Left kidney (tissue), 2 donors: ENCODE results near the gene TNNT2. TPM values are rescaled to one million over a fixed set of nuclear protein-coding genes. Genes with fewer than 3 reads are reported as not detected.

Experiments used
- DNase-seq: peaks from one replicate; pipeline ENCODE4 v3.0.0-alpha.2; 2013
- polyA plus RNA-seq: library from polyadenylated mRNA; unstranded; fragments of 120-200 nt; gene quantifications from one replicate; pipeline ENCODE4 v1.2.1, GENCODE V29; 2013; ENCODE audit not compliant: insufficient read length

Gene TNNT2
- polyA plus RNA-seq, 1 donor = 56.4 TPM

DNA sequence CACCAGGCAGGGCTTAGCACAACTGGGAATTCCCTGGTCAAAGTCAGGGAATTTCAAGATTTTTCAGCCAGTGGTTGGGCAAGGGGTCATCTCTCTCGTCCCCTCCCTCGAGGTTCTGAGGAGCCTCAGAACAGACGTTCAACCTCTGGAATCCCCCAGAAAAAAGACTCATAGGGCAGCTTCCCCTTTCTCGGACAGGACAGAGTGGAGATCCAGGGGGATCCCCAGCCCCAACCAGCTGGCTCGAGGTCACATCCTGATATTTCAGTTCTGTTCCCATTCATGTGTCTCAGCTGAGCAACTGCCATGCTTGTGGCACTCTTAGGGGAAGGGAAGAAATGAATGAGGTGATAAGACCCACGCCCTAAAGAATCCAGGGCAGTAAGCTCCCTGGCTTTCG lies 26.6 kb upstream of the TNNT2 start:
- DNase-seq = no peak

DNA sequence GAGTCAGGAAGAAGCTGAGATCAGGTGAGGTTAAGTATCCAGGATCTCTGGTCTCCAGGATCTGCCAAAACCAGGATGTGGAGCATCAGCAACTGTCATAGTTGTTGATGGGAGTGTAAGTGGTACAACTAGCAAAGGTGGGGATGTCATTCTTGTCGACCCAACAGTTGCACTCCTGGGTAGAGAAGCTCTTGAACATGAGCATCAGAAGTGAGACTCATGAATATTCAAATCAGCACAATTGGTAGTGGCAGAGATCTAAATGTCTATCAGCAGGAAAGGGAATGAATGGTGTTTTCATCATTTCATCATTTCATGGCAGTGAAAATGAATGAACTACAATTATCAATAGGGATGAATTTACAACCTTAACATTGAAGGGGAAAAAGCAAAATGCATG lies 25.9 kb upstream of the TNNT2 start:
- no peak for DNase-seq

- DNase-seq = no peak
Measured at GRCh38 chr1:201401700-201402099, 24.2 kb upstream of the TNNT2 start.

- no peak for DNase-seq
Measured at GRCh38 chr1:201400852-201401230, 23.4 kb upstream of the TNNT2 start.

DNA sequence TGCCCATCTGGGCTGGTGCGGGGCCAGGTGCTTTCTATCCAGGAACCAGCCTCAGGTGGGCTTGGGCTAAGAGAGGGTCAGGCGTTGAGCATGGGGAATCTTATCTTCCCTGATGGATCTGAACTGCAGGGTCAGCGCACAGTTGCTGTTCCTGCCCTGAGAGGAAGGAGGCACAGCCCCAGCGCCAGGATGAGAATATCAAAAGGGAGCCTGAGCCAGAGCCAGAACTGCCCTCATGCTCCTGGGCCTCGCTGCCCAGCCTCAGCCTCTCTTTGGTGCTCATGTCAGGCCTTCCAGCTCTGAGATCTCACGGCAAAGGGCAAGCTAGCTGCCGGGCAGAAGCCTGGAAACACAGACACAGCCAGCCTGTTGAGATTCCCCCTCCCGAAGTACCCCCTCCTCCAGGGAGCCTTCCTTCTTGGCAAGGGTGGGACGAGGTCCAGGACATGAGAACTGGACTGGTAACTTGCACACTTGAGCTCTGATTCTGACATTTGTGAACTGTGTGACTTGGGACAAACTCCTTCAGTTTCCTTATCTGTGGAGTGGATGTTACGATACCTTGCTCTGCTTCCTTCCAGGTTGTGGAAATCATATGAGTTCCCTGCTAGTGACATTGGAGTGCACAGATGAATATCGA lies 22.9 kb upstream of the TNNT2 start:
- no peak for DNase-seq

- DNase-seq = no peak
Measured at GRCh38 chr1:201399352-201400126, 22.1 kb upstream of the TNNT2 start.

- DNase-seq = no peak
Measured at GRCh38 chr1:201399018-201399351, 21.5 kb upstream of the TNNT2 start, which contains the start of gene LAD1. TSS of gene LAD1 (minus strand) at chr1:201399324. CDS start at chr1:201399306, 18 bp downstream.

DNA sequence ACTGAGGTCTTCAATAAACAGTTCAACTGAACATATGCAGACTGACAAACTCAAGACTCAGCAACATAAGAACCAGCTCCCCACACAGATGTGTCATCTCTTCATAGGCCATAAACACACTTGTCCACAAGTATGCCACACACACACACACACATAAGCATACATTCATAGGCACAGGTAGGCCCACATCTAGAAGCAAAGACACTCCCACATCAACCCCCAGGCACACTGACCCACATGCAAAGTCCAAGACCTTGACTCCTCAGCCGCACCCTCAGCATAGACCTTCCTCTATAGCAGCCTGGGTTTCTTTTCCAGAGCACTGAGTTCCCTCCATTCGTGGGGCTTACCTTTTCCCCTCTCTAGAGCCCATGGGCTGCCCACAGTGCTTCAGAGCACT lies 20.2 kb upstream of the TNNT2 start:
- DNase-seq = no peak

DNA sequence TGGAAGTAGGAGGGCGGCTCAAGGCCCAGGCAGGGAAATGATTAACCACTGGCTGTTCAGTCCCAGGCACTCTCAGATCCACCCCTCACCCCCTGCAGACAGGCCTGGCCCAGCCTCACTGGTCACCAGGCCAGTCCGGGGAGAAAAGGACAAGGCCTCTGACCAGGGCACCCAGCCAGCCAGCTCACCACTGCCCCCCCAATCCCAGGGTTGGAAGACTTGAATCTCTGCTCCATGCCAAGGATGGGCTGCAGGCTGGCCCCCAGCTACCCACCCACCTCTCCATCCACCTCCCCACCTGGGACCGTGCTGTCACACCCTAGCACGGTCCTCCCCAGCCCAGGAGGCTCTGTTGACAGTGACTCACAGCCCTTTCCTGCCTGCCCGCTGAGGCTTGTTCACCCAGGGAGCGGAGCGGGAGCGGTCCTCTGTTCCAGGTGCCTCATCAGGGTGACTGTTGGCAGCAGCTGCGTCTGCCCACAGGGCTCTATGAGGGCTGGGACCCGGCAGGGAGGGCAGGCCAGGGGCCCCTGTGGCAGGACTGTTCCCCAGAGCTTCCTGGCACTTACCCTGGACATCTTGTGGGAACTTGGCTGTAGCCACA lies 19.5 kb upstream of the TNNT2 start:
- no peak for DNase-seq

DNA sequence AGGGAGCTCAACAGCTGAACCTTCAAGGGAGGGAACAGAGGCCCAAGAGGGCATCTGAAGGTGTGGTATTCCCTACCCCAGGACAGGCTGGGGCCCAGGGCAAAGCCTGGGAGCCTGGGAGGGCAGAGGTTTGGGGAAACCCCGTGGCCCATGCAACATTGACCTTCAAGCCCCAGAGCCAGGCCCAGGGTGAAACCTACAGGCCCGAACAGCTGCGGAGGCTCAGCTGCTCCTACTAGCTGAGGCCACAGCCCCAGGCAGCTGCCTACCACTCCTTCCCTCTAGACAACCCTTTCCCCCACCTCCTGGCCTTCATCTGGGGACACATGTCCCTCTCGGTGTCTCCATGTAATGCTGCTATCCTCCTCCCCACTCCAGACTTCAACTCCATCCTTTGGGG lies 18.5 kb upstream of the TNNT2 start:
- DNase-seq = no peak

DNA sequence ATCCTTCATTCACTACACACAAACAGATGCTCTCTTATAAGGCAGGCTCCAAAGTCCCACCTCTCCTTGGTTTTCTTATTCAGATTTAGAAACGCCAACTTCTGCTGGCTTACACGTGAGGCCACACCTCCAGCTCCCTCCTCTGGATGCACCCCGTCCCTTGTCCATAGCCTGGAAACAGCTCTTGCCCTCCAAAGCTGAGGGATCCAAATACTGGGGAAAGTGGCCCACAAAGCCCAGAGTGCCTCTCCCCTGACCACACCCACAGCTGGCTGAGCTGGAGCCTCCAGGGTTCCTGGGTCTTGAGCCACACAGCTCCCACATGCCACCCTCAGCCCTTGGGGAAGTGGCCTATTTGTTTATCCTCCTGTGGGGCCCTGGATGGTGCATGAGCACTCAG lies 17.1 kb upstream of the TNNT2 start:
- no peak for DNase-seq

DNA sequence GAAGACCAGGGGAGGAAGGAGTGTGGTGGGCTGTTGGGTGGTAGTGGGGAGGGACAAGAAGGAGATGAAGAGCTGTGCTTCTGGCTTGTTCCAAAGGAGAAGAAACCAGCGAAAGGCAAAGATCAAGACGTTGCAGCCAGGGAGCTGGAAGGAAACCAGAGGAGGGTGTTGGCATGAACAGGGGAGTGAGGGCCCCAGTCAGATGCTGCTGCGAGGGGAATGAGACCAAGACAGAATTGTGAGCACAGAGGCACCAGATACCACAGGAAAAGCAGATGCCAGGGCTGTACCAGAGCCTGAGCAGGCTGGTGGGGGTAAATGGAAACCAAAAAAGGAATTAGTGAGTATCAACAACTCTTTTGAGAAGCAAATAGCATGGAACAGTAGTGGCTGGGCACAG lies 15.6 kb upstream of the TNNT2 start:
- DNase-seq = no peak

DNA sequence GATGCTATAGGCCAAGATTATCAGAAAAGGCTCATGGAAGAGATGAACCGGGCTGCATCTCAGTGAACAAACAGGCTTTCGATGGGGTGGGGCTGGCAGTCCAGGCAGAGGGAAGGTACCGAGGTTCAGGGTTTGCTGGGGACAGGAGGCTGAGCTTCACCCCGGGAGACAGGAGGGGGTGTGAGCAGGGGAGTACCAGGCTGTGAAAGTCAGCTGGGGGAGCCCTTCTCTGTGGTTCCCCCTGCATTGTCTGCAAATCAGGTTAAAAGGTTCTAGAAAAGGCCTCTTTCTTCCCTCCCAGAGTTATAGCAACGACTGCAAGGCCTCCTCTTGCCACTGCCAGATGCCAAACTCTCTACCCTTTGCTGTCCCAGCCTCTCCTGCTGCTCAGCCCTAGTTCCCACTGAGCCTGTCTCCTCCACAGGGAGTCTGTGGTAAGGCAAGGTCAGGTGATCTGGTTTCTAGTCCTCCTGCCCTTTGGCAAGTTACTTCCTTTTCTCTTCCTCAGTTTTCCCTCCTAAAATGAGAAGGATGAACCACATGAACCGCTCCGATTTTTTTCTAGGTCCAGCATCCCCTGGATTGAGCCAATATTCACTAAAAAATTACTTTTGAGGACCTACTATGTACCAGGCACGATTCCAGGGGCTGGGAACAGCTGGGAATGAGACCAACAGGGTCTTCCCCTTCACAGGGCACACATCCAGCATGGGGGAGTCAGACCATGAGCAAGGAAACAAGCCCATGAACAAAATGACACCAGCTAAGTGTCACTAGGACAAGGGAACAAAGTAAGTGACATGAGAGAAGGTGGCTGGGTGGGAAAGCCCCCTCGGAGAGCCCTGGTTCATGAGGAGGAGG lies 14.4 kb upstream of the TNNT2 start:
- no peak for DNase-seq

DNA sequence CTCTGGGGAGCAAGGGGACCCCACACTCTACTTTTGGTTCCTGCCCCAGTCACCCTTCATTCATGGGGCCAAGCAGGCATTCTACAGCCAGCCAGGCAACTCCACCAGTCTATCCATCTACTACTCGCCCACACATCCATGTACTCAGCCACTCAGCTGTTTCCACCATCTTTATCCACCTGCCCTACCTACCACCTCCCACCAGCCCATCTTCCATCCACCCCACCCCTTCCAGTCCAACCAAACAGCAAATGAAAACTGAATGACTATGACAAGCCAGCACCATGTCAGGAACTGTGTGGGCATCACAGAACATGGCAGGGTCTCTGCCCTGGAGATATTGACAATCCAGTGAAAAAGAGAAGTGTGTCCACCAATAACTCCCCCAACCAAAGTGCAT lies 13.7 kb upstream of the TNNT2 start:
- no peak for DNase-seq

GRCh38 chr1:201389051-201389450 lies 11.6 kb upstream of the TNNT2 start:
- no peak for DNase-seq

- DNase-seq = no peak
Measured at GRCh38 chr1:201386208-201386607, 8.7 kb upstream of the TNNT2 start.

DNA sequence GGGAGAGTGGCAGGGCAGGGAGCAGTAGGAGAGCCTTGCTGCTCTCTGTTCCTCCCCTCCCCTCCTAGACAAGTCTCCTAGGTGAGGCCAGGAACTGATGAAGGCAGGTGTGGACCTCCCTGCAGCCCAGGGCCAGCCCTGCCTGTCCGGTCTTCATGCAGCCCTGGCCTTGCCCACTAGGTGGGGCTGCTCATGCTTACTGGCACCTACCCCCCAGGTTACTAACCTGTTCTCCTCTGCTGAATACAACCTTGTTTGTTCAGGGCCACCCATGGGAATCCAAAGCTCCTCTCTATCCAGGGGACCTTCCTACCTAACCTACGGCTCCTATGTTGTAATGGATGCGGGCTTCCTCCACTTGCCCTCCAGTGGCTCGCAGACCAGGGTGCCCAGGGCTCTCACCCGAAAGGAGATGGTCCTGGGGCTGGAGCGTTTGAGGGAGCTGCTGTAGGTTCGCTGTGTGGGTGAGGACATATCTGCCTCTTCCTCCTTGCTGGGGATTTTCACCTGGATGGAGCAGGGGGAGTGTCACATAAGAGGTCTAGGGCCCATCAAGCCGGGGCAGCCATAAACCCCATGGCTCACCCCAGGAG lies 7.9 kb upstream of the TNNT2 start:
- no peak for DNase-seq

DNA sequence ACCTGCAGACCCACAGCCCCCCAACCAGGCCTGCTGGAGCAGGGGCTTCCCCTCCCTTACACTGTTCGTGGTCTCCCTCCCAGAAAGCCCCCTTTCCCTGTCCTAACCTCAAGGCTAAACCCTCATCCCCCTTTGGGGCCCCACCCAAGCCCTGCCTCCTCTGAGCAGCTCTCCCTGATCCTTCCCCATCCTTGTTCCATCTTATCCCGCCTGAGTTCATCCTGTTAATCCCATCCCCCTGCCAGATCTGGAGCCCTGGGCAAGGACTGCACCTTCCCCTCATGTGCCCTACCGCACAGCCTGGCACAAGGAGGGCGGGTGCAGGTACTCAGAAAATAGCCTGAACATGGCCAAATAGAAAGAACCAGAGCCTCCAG lies 6.9 kb upstream of the TNNT2 start:
- no peak for DNase-seq

DNA sequence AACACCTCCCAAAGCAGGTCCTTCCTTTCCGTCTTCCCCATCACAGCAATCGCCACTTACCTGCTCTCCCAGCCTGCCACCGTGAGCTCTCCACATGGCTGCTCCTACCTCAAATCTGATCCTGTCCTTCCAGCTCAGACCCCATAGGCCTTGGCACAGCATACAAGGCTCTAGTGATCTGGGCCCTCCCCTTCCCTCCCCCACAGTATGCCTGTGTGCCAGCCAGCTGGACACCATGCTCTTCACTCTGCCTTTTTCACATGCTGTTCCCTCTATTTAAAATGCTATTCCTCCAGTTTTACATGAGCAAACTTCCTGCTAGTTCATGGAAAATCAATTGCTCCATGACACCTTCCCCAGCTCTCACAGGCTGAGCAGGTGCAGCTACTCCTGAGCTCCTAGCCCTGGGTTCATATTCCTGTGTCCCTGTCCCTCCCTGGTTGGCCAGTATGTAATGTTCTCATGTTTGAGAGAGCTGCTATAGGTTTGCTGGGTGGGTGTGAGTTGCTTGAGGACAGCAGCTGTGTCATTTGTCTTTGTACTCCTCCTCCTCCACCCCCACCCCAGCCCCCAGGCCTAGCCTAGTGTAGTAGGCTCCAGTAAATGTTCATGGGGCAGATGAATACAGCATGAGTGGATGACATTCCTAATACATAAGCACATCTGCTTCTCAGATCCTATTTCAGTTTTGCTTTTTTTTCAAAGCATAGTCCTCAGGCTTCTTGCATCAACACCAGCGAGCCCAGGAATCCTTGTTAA lies 6.3 kb upstream of the TNNT2 start:
- no peak for DNase-seq

GRCh38 chr1:201381130-201381529 lies 3.6 kb upstream of the TNNT2 start:
- DNase-seq = no peak

DNA sequence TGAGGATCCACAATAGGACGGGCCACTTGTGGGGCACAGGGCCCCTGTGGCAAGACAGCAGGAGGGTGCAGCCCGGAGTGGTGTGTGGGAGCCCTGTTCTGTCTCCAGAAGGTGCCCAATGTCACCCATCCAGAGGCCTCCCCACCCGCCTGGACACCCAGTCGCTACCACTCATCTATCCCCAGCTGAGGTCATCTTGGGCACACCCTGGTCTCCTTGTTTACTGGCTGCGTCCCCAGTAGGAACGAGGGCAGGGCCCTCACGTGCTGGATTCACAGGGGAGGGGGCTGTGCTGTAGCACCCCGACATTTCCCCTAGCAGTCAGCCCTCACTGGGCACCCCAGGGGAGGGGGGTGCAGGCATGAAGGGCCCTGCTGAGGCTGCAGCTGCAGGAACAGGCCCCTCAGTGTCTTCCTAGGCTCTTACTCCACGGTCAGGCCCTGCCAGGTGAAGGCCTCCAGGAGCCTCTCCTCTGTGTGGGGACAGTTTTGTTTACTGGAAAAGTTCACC lies 2.3 kb upstream of the TNNT2 start:
- DNase-seq = no peak
